Smooth muscle cell (in vitro differentiated cells): ENCODE results near the gene PI3. TPM values are rescaled to one million over a fixed set of nuclear protein-coding genes. Genes with fewer than 3 reads are reported as not detected.

Experiments
- DNase-seq: peaks from one replicate; lab custom pipeline; 2025; ENCODE audit not compliant: unreplicated experiment; lab: John Stamatoyannopoulos, UW
- H2AFZ ChIP-seq: fragments of 200-600 bp; sonication (generic); 2 replicates; pipeline ENCODE4 v1.6.0; 2016; ENCODE audit warnings: antibody characterized with exemption, low read depth, mild to moderate bottlenecking
- H3F3A ChIP-seq: fragments of 200-600 bp; sonication (generic); 2 replicates; pipeline ENCODE4 v1.6.0; 2017; ENCODE audit warnings: antibody characterized with exemption, low read depth
- H3K27ac ChIP-seq: fragments of 200-600 bp; sonication (generic); 2 replicates; pipeline ENCODE4 v1.5.1; 2016; ENCODE audit warnings: low read depth, mild to moderate bottlenecking
- H3K27me3 ChIP-seq: fragments of 200-600 bp; sonication (generic); 2 replicates; pipeline ENCODE4 v1.6.1; 2016; ENCODE audit warnings: low read depth, mild to moderate bottlenecking
- H3K36me3 ChIP-seq: fragments of 200-600 bp; sonication (generic); 2 replicates; pipeline ENCODE4 v1.5.1; 2016; ENCODE audit warnings: low read depth
- H3K4me1 ChIP-seq: fragments of 200-600 bp; sonication (generic); 2 replicates; pipeline ENCODE4 v1.5.1; 2016; ENCODE audit warnings: low read depth
- H3K4me2 ChIP-seq: fragments of 200-600 bp; sonication (generic); 2 replicates; pipeline ENCODE4 v1.6.0; 2016; ENCODE audit warnings: mild to moderate bottlenecking
- H3K4me3 ChIP-seq: fragments of 200-600 bp; sonication (generic); 2 replicates; pipeline ENCODE4 v1.5.1; 2016; ENCODE audit warnings: mild to moderate bottlenecking
- H3K79me2 ChIP-seq: fragments of 200-600 bp; sonication (generic); 2 replicates; pipeline ENCODE4 v1.6.0; 2016; ENCODE audit warnings: low read depth, mild to moderate bottlenecking
- H3K9ac ChIP-seq: fragments of 200-600 bp; sonication (generic); 2 replicates; pipeline ENCODE4 v1.6.0; 2016; ENCODE audit warnings: low read depth
- H3K9me3 ChIP-seq: fragments of 200-600 bp; sonication (generic); replicated peaks from 2 replicates; pipeline ENCODE4 v1.5.1; 2016; ENCODE audit warnings: low read depth
- H4K20me1 ChIP-seq: fragments of 200-600 bp; sonication (generic); 2 replicates; pipeline ENCODE4 v1.6.0; 2016; ENCODE audit warnings: low read depth
- WGBS: methylation state at CpG from one replicate; pipeline ENCODE4 v1.1.7; 2016; ENCODE audit warnings: low lambda C conversion rate; 5-methylcytosine and 5-hydroxymethylcytosine counted together
- polyA plus RNA-seq: library from polyadenylated mRNA; unstranded; fragments of >200 nt; fragmentation: Nextera tagmentation; extraction: Ambion mirVana; gene quantifications from 2 replicates; pipeline ENCODE4 v1.2.1, GENCODE V29; 2016
- total RNA-seq: library from RNA; depleted of rRNA; stranded (reverse); fragments of >200 nt; gene quantifications from 2 replicates; pipeline ENCODE4 v1.2.3, GENCODE V29; 2014
- TF ChIP-seq, protein P1 (sequence below): fragments of 200-600 bp; sonication (generic); IDR thresholded peaks from 2 replicates; pipeline ENCODE4 v1.5.1; 2017; ENCODE audit warnings: borderline replicate concordance, mild to moderate bottlenecking, antibody characterized with exemption; ENCODE audit not compliant: insufficient read depth, poor library complexity, severe bottlenecking

The PI3 gene
- total and polyA plus RNA-seq, 2 experiments from 2014 or later = not detected

DNA sequence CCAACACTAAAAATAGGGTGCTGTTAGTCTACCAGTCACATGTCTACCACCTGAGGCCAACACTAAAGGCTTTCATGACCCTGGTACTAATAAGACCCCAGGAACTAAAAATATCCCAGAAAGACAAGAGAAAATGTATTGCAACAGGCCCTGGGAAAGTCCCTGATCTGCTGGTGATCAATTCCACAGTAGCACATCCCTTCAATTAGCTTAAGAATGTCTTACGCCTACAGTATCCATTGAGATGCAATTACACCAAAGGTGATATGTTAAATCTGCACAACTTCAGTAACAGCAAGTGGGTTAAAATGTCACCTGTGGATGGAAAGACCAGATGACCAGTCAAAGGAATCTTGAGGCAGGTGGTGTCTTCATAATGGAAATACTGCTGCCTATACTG lies 35.2 kb downstream of the PI3 start:
- H3K36me3 ChIP-seq = no peaks in the 10 kb centered on the region
- H3K4me1 ChIP-seq = no peaks in the 10 kb centered on the region
- peaks cover 11% of the 10 kb centered on the region for H3K27me3 ChIP-seq
- WGBS = 89% methylated on average over 1 of the region's 1 CpG
- no peak overlapping the region for H3K27ac ChIP-seq
- H3K4me3 ChIP-seq = no peak overlapping the region
- no peak for DNase-seq
- H3K9me3 ChIP-seq = no peaks in the 10 kb centered on the region
- H3K79me2 ChIP-seq = no peaks in the 10 kb centered on the region
- no peak overlapping the region for H3K4me2 ChIP-seq
- no peaks in the 10 kb centered on the region for H3F3A ChIP-seq
- TF ChIP-seq, protein P1, sequence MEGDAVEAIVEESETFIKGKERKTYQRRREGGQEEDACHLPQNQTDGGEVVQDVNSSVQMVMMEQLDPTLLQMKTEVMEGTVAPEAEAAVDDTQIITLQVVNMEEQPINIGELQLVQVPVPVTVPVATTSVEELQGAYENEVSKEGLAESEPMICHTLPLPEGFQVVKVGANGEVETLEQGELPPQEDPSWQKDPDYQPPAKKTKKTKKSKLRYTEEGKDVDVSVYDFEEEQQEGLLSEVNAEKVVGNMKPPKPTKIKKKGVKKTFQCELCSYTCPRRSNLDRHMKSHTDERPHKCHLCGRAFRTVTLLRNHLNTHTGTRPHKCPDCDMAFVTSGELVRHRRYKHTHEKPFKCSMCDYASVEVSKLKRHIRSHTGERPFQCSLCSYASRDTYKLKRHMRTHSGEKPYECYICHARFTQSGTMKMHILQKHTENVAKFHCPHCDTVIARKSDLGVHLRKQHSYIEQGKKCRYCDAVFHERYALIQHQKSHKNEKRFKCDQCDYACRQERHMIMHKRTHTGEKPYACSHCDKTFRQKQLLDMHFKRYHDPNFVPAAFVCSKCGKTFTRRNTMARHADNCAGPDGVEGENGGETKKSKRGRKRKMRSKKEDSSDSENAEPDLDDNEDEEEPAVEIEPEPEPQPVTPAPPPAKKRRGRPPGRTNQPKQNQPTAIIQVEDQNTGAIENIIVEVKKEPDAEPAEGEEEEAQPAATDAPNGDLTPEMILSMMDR = no peak
- no peak overlapping the region for H3K9ac ChIP-seq
- no peak overlapping the region for H2AFZ ChIP-seq
- no peaks in the 10 kb centered on the region for H4K20me1 ChIP-seq

DNA sequence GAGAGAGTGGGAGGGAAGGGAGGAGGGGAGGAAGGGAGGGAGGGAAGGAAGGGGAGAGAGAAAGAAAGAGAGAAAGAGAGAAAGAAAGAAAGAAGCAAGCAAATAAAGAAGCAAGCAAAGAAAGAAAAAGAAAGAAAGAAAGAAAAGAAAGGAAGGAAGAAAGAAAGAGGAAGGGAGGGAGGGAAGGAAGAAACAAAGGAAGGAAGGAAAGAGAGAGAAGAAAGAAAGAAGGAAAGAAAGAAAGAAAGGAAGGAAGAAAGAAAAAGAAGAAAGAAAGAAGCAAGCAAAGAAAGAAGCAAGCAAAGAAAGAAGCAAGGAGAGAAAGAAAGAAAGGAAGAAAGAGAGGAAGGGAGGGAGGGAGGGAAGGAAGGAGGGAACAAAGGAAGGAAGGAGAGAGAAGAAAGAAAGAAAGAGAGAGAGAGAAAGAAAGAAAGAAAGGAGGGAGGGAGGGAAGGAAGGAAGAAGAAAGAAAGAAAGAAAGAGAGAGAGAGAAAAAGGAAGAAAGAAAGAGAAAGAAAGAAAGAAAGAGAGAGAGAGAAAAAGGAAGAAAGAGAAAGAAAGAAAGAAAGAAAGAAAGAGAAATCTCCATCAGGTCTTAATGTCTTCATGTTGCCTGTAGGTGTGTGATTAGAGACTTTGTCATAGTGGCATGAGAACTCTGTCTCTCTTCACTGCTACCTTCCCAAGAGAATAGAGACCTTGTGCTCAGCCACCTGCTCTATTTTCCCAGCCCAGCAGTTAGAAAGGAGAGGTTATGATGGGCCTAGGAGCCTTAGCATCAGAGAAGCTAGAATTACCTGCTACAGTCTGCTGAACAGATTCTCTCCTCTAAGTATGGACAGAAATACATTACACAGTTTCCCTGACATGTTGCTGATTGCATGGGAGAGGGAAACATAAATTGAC lies 37.1 kb downstream of the PI3 start:
- Histone ChIP-seq H3K27ac (no peak overlapping the region), H3K9me3 (no peaks in the 10 kb centered on the region), H3K4me1 (no peaks in the 10 kb centered on the region), H3K79me2 (no peaks in the 10 kb centered on the region), H3K36me3 (no peaks in the 10 kb centered on the region), H3K4me2 (no peak overlapping the region), H3K9ac (no peak overlapping the region), H2AFZ (no peak overlapping the region), H4K20me1 (no peaks in the 10 kb centered on the region), H3K27me3 (peaks cover 11% of the 10 kb centered on the region), H3F3A (no peaks in the 10 kb centered on the region), H3K4me3 (no peak overlapping the region)
- TF ChIP-seq, protein P1 = no peak
- no peak for DNase-seq

DNA sequence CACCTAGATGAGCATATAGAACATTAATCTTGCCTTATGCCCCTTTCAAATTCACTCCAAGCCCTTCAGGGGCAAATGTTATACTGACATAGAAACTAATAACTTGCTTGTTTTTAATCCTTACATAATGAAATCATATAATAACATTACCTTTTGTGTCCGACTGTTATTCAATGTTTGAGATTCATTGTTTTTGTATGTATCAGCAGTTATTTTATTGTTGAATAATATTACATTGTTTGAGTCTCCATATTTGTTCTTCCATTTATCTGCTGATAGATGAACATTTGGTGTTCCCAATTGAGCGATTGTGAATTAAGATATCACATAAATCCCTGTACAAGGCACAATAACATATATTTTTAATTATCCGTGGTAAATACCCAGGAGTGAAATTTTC lies 38.1 kb downstream of the PI3 start:
- H3K79me2 ChIP-seq = no peaks in the 10 kb centered on the region
- WGBS = 85% methylated on average over 3 of the region's 3 CpGs
- no peaks in the 10 kb centered on the region for H3F3A ChIP-seq
- no peak overlapping the region for H3K4me3 ChIP-seq
- DNase-seq = no peak
- TF ChIP-seq, protein P1 = no peak
- no peak overlapping the region for H3K27ac ChIP-seq
- H3K4me2 ChIP-seq = no peak overlapping the region
- H4K20me1 ChIP-seq = no peaks in the 10 kb centered on the region
- H3K9me3 ChIP-seq = no peaks in the 10 kb centered on the region
- peaks cover 11% of the 10 kb centered on the region for H3K27me3 ChIP-seq
- no peaks in the 10 kb centered on the region for H3K36me3 ChIP-seq
- no peak overlapping the region for H3K9ac ChIP-seq
- H3K4me1 ChIP-seq = no peaks in the 10 kb centered on the region
- H2AFZ ChIP-seq = no peak overlapping the region

DNA sequence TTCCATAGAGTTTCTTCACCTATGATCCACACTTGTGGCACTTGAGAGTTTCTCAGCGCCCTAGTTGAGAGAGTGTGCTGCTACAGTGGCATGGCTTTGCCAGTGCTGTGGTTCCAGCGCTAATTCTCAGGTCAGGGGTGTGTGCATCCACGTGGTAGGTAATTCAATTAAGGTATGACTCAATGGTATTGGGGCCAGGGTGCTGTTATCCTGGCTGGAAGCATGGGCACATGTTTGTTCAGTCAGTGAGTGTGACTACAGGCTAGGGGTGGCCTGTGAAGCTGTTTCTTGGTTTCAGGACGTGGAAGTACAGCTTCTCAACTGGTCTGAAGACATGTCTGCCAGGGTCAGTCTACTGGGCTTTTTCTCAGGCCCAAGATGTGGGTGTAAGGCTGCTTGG lies 43.4 kb downstream of the PI3 start:
- no peaks in the 10 kb centered on the region for H3K9me3 ChIP-seq
- H4K20me1 ChIP-seq = no peaks in the 10 kb centered on the region
- no peak overlapping the region for H3K4me3 ChIP-seq
- H3K27ac ChIP-seq = no peak overlapping the region
- no peak overlapping the region for H3K4me2 ChIP-seq
- H3K4me1 ChIP-seq = no peaks in the 10 kb centered on the region
- no peak for DNase-seq
- TF ChIP-seq, protein P1 = no peak
- no peak overlapping the region for H2AFZ ChIP-seq
- WGBS = 84% methylated on average over 4 of the region's 4 CpGs
- no peaks in the 10 kb centered on the region for H3K36me3 ChIP-seq
- peaks cover 20% of the 10 kb centered on the region for H3K27me3 ChIP-seq
- no peaks in the 10 kb centered on the region for H3F3A ChIP-seq
- no peak overlapping the region for H3K9ac ChIP-seq
- H3K79me2 ChIP-seq = no peaks in the 10 kb centered on the region
